Cerebellar nuclear complex (tissue), 1 donor: ENCODE data around the gene HDAC2.
"Not testable (repeated sequence)": the region's sequence is repeated elsewhere in the genome, so short reads cannot be mapped to it uniquely, and the experiment has no call there.

ENCODE experiments used
- DNase-seq, 2 experiments: peaks; one replicate each; lab custom pipeline; 2025; lab: John Stamatoyannopoulos, UW

The HDAC2 gene

DNA sequence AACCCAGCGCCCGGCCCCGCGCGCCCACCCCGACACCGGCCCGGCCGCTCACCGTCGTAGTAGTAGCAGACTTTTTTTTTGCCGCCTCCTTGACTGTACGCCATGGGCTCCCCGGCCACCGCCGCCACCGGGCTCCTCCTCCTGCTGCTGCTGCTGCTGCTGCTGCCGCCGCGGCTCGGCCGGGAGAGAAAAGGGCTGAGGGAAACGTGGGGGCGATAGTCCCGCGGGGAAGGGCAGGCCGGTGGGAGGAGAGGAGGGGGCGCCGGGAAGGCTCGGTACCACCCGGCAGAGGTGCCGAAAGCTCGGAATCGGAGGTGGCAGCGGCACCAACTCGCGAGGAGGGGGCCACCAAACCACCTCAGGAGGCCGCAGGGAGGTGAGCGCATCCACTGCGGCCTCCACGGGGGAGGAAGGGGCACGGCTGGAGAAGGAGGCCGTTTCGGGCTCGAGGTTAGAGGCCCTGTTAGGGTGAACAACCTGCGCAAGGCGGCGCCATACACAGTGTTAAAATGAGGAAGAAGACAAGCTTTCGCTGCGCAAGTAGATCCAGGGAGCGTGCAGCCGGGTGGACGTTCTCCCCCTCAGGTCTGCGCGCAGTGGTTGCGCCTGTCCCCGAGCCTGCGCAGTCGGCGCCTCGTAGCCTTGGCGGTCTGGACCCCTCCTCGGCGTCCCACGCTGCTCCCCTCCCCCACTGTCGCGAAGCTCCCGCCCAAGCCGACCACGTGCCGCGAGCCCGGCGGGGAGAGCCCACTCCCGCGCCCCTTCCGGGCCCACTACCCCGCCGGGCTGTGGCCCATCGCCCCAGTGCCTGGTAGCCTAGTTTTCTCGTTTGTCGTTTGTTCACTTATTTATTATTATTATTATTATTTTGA, at the start of gene HDAC2:
TSS of gene HDAC2 (minus strand) at position 344 of the 872 bp plus-strand sequence. CDS start at position 104, 240 bp downstream.
- peak; percentile 19 to 21 for DNase-seq

DNA sequence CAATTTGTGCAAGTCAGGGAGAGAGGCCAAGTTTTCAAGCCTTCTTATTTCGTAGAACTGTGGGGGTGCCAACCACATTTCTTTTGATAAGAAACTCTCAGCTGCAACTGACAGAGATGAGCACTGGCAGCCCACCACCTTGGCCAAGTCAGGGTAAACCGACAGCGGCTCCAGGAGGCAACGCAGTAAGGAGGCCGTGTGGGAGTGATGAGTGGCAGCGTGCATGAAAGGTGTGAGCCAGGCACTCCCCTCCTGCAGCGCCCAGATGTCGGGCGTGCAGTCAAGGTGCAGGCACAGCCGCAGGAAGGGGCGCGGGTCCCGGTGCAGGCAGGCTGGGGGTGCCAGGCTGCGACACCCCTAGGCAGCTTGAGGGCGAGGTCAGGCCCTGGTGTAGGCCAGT, 49.2 kb upstream of the HDAC2 start:
- no peak for DNase-seq

GRCh38 chr6:114017146-114017545, 46.2 kb upstream of the HDAC2 start:
- not testable (repeated sequence) for DNase-seq

DNA sequence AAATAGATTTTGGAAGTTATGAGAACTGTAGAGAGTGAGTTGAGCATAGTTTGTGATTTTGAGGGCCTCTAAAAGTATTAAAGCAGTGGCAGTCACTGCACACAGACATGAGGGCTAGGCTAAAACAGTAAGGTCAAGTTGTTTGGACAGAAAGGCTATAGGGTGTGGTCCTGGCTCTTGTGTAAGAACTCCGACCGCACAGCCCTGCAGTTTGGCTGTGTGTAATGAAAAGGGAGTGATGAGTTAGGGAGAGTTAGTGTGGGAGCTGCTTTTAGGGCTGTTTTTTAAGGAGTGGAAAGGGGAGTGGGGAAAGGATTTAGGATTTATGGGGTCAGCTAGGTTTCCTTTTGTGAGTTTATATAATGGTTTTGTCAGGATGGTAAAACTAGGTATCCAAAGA, 43.2 kb upstream of the HDAC2 start:
- DNase-seq, result not testable (repeated sequence)

- DNase-seq, result not testable (repeated sequence)
Observed at GRCh38 chr6:114011486-114011885, 40.5 kb upstream of the HDAC2 start.

GRCh38 chr6:114010540-114010939, 39.6 kb upstream of the HDAC2 start:
- DNase-seq, result no peak

DNA sequence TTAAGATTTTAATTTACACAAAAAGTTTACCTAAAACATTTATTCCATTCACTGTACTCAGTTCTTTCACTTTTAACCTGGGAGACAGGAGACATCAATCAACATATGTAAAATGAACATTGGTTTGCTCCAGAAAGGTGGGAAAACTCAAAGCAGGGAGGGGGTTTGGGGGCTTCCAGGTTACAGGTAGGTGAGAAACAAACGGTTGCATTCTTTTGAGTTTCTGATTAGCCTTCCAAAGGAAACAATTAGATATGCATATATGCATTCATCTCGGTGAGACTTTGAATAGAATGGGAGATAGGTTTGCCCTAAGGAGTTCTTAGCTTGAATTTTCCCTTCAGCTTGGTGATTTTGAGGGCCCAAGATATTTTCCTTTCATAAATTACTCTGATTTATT, 38.2 kb upstream of the HDAC2 start:
- DNase-seq, result no peak

DNA sequence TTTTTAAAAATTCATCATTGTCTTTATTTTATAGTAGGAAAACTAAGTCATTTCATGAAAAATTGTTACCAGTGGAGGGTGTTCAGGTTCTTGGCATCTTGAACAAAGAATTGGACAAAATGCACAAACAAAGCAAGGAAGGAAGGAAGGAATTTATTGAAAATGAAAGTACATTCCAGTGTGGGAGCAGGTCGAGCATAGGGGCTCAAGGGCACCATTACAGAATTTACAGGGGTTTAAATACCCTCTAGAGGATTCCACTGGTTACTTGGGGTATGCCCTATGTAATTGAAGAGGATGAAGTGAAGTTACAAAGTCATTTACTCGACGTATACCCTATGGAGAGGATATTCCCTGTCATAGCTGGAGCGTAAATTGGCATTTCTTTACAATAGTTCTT, 37.4 kb upstream of the HDAC2 start:
- no peak for DNase-seq

GRCh38 chr6:114007516-114007915, 36.6 kb upstream of the HDAC2 start:
- no peak for DNase-seq

- DNase-seq, result no peak
Observed at GRCh38 chr6:114001354-114001753, 30.4 kb upstream of the HDAC2 start.

DNA sequence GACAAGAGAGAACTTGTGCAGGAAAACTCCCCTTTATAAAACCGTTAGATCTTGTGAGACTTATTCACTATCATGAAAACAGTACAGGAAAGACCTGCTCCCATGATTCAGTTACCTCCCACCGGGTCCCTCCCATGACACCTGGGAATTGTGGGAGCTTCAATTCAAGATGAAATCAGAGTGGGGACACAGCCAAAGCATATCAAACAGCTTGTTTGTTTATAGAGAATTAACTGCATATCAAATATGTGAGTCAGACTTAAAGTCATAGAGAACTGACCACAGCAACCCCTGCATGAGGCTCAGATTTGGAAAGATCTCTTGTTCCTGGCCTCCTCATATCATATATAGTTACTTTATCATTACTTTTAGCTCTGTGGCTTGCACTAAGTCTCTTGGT, 29.1 kb upstream of the HDAC2 start:
- no peak for DNase-seq

GRCh38 chr6:113999284-113999683, 28.3 kb upstream of the HDAC2 start:
- DNase-seq, result no peak

- no peak for DNase-seq
Observed at GRCh38 chr6:113998811-113999210, 27.9 kb upstream of the HDAC2 start.

DNA sequence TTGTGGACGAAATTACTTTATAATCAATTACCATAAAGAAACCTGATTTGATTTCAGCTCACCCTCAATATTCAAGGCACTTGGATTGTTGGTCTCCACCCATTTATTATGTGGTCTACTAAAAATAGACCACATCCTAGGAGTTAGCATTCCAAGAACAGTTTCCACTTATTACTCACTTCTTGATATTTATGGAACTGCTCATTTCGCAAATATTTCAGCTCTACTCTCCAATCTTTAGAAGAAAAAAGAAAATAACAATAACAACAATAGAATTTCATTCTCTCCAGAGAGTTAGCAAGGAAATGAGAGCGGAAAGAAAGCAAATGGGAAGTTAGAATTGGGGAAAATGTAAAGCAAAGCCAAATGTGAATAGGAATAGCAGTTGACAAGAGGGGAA, 26.2 kb upstream of the HDAC2 start:
- no peak for DNase-seq

GRCh38 chr6:113995634-113996033, 24.7 kb upstream of the HDAC2 start:
- no peak for DNase-seq

DNA sequence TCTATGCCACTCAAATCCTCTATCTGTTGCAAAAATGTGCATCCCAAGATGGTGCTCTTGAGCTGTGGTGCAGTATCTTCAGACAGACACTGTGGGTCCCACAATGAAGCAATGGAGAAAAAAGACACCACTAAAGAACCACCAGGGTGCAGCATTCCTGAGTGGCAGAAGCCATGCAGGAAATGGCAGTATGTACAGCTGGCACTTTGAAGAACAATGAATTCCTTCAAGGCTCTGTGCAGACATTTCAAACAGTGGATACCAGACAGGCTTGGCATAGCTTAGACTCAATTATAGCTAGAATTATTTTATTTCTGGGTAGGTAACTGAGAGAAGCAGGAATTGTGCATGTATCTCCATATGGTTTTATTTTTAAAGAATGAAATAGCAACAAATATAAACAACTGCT, 24.0 kb upstream of the HDAC2 start:
- no peak for DNase-seq

- no peak for DNase-seq
Observed at GRCh38 chr6:113989675-113990074, 18.7 kb upstream of the HDAC2 start.

GRCh38 chr6:113982675-113983074, 11.7 kb upstream of the HDAC2 start:
- DNase-seq, result not testable (repeated sequence)

DNA sequence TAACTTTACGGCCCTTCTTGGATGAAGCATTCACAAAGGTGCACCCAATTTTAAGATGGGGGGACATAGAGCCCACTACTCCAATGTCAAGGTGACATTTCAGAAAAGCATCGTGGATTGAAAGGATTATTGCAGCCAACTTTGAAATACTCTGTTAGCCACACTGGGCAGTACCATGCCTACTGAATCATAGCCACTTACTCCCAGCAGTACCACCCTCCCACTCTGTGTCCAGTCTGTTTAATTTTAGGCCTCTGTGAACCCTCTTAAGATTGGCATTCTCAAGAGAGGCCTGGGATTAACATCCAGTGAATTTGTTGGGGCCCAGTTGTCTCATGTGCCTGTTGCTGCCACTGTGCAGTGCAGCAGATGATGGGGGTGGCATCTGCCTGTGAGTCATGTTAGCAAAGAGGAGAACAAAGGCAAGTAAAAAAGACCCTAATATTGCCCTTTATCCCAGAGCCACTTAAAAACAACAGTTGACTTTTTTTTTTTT, 11.2 kb upstream of the HDAC2 start:
- DNase-seq, result no peak

GRCh38 chr6:113980937-113981554, 10.1 kb upstream of the HDAC2 start:
- no peak for DNase-seq

GRCh38 chr6:113979937-113980336, 9.0 kb upstream of the HDAC2 start:
- no peak for DNase-seq

DNA sequence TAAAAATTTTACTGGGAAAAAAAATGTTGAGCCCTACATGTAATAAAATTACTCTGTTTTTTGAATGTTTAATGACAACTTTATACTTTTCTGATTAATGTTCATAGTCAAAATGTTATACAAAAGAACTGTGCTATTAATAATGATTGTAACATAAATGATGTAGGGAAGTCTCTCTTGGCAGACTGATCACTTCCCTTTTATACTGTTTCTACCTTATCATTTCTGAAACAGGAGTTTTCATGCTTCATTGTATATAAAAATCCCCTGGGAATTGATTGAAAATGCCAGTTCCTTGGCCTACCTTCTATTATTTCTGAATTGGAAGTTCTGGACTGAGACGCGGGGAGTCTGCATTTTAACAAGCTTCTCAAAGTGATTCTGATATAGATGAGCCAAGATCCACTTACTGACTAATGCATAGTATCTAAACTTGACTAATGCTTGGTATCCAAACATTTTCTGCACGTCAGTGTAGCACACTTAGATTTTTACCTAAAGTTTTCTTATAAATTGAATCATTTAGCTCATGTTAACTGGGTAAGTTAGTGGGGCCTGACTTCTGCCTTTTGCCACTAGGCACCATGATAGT, 7.2 kb upstream of the HDAC2 start:
- DNase-seq, result no peak

GRCh38 chr6:113976806-113977205, 5.9 kb upstream of the HDAC2 start:
- no peak for DNase-seq
